Epithelial cell of esophagus (primary cell): ENCODE data around the gene ARHGEF19.
"Not testable (repeated sequence)": the region's sequence is repeated elsewhere in the genome, so short reads cannot be mapped to it uniquely, and the experiment has no call there.

Experiments
- DNase-seq: peaks from one replicate; pipeline ENCODE4 v3.0.0; 2010; ENCODE audit warnings: low read depth
- H3K4me3 ChIP-seq: 2 replicates; pipeline ENCODE4 v1.5.1; 2011; ENCODE audit warnings: mild to moderate bottlenecking, low read length, control low read depth
- TF ChIP-seq, protein P1 (sequence below): IDR thresholded peaks from 2 replicates; pipeline ENCODE4 v1.5.1; 2011; ENCODE audit warnings: low read depth, mild to moderate bottlenecking, low read length, control low read depth, inconsistent platforms; ENCODE audit not compliant: insufficient read depth; ENCODE audit errors: missing control alignments

ARHGEF19 gene

DNA sequence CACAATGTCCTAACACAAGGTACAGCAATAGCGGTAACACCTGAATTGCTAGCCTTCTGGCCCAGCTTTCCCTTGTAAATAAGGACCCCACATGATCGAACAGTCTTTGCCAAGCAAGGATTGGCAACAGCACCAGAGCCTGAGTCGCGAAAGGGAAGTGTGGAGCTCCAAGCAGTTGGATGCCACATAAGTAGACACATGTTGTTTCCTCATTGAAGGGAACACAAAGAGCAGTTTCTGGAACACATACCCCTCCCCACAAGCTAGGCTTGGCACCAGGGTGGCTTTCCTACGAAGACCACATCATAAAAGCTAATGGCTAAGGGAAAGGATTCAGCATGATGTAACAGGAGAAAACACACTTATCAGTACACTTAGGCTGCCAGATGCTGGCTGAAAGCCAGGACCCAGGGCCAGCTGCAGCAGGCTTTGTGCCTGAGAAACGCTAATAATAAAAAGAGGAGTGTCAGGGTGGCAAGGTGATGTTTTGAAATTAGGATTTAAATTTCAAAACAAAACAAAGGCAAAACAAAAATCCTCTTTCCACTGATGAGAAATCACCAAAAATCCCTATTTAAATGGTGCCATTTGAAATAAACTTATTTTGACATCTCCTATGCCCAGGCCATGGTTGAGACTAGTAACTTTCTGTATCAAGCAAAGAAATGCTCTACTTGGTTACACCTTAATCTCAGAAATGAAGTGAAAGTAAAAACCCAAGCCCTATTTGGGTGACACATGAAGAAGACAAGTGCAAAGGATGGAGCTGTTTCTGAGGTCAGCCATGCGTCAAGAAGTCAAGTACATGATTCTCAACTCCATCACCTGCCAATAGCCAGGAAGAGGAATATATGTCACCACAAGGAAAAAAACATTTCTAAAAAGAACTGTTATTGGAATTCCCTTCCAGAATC, 36.4 kb upstream of the ARHGEF19 start:
- TF ChIP-seq, protein P1, sequence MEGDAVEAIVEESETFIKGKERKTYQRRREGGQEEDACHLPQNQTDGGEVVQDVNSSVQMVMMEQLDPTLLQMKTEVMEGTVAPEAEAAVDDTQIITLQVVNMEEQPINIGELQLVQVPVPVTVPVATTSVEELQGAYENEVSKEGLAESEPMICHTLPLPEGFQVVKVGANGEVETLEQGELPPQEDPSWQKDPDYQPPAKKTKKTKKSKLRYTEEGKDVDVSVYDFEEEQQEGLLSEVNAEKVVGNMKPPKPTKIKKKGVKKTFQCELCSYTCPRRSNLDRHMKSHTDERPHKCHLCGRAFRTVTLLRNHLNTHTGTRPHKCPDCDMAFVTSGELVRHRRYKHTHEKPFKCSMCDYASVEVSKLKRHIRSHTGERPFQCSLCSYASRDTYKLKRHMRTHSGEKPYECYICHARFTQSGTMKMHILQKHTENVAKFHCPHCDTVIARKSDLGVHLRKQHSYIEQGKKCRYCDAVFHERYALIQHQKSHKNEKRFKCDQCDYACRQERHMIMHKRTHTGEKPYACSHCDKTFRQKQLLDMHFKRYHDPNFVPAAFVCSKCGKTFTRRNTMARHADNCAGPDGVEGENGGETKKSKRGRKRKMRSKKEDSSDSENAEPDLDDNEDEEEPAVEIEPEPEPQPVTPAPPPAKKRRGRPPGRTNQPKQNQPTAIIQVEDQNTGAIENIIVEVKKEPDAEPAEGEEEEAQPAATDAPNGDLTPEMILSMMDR, result no peak
- peak; percentile 79 for DNase-seq
- H3K4me3 ChIP-seq, result no peak overlapping the region

DNA sequence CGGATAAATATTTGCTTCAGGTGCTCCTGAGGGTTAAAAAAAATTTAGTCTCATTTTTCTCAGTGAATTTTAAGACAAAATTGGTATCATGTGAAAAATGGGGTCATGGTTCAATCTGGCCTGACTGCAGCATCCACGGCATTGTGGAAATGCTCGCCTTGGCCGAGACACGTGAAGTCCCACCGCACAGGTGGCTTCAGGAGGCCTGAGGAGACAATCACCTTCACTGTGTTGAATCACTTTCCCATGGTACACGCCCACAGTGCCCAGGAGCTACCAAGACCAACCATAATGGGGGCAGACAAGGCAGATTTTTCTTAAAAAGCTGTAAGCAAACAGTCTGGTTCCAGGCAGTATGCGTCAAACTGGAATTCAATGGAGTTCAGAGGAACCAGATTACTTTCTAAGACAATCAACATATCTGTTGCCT, 35.6 kb upstream of the ARHGEF19 start:
- TF ChIP-seq, protein P1, result no peak
- peak; percentile 42 for DNase-seq
- H3K4me3 ChIP-seq, result no peak overlapping the region

- TF ChIP-seq, protein P1, result no peak
- no peak overlapping the region for H3K4me3 ChIP-seq
- DNase-seq, result no peak
Observed at GRCh38 chr1:16247441-16247840, 35.0 kb upstream of the ARHGEF19 start.

- no peak for DNase-seq
- H3K4me3 ChIP-seq, result no peak overlapping the region
- TF ChIP-seq, protein P1, result no peak
Observed at GRCh38 chr1:16246961-16247360, 34.5 kb upstream of the ARHGEF19 start.

- DNase-seq, result not testable (repeated sequence)
Observed at GRCh38 chr1:16246239-16246638, 33.8 kb upstream of the ARHGEF19 start.

GRCh38 chr1:16245476-16246196, 33.2 kb upstream of the ARHGEF19 start:
- no peak overlapping the region for H3K4me3 ChIP-seq
- TF ChIP-seq, protein P1, result no peak
- no peak for DNase-seq

More at GRCh38 chr1:16246239-16246638, 33.8 kb upstream of the ARHGEF19 start:
- H3K4me3 ChIP-seq, result not testable (repeated sequence)

DNA sequence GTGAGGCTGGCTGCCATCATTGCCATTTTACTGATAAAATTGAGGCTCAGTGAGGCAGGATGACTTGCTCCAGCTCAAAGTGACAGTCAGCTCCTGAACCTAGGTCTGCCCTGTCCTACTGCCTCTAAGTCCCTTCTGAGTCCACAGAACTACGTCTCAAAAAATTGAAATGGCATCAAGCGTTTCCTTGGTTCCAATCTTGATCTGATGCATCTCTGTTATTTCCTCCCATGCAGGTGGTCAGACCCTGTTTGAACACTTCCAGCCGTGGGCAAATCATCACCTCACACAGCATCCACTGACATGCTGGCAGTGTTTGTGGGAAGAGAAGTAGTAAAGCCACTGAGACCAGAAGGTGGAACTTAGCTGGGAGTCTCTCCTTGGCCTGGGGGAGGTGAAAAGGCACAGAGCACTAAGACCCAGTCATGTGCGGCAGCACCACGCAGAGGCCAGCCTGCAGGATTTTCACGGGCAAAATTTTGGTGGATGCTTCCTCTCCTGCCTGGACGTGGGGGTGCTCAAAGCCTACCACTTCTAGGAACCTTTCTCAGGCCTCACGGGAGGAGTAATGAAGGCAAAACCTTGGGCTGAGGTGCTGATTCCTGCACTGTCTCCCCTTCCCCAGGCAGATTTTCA, 32.3 kb upstream of the ARHGEF19 start:
- no peak for DNase-seq
- TF ChIP-seq, protein P1, result no peak
- no peak overlapping the region for H3K4me3 ChIP-seq
